GM21381 (cell line): ENCODE measurements around the gene SEMA6A.
"Not testable (repeated sequence)": the region's sequence is repeated elsewhere in the genome, so short reads cannot be mapped to it uniquely, and the experiment has no call there.

Experiments
- ATAC-seq: cut with Tn5 transposase; IDR thresholded peaks from one replicate; pipeline ENCODE4 v1.9.1; 2021; ENCODE audit warnings: mild to moderate bottlenecking, moderate library complexity; ENCODE audit not compliant: unreplicated experiment

SEMA6A gene

GRCh38 chr5:116554764-116555163, 19.9 kb downstream of the SEMA6A start:
- no peak for ATAC-seq

- no peak for ATAC-seq
These were observed 21.3 kb downstream of the SEMA6A start for GRCh38 chr5:116553366-116553765.

GRCh38 chr5:116550082-116550481, 24.5 kb downstream of the SEMA6A start:
- ATAC-seq, result no peak

- no peak for ATAC-seq
These were observed 27.9 kb downstream of the SEMA6A start for GRCh38 chr5:116546743-116547124.

GRCh38 chr5:116546033-116546742, 28.4 kb downstream of the SEMA6A start:
- ATAC-seq, result no peak

GRCh38 chr5:116545465-116545864, 29.2 kb downstream of the SEMA6A start:
- not testable (repeated sequence) for ATAC-seq

GRCh38 chr5:116544531-116545241, 29.9 kb downstream of the SEMA6A start:
- ATAC-seq, result no peak

- no peak for ATAC-seq
These were observed 31.1 kb downstream of the SEMA6A start for GRCh38 chr5:116543501-116543900.

- no peak for ATAC-seq
These were observed 32.0 kb downstream of the SEMA6A start for GRCh38 chr5:116542619-116543018.

- ATAC-seq, result no peak
These were observed 35.4 kb downstream of the SEMA6A start for GRCh38 chr5:116539222-116539621.

- ATAC-seq, result no peak
These were observed 38.1 kb downstream of the SEMA6A start for GRCh38 chr5:116536316-116537083.

GRCh38 chr5:116534964-116535651, 39.5 kb downstream of the SEMA6A start:
- no peak for ATAC-seq

- ATAC-seq, result no peak
These were observed 41.7 kb downstream of the SEMA6A start for GRCh38 chr5:116532762-116533525.

- no peak for ATAC-seq
These were observed 43.0 kb downstream of the SEMA6A start for GRCh38 chr5:116531635-116532034.

- no peak for ATAC-seq
These were observed 43.5 kb downstream of the SEMA6A start for GRCh38 chr5:116531117-116531516.

GRCh38 chr5:116530276-116530675, 44.3 kb downstream of the SEMA6A start:
- ATAC-seq, result no peak

- ATAC-seq, result no peak
These were observed 45.0 kb downstream of the SEMA6A start for GRCh38 chr5:116529615-116530014.

- ATAC-seq, result no peak
These were observed 45.9 kb downstream of the SEMA6A start for GRCh38 chr5:116528519-116529234.

- ATAC-seq, result no peak
These were observed 47.0 kb downstream of the SEMA6A start for GRCh38 chr5:116527582-116527981.

- no peak for ATAC-seq
These were observed 48.9 kb downstream of the SEMA6A start for GRCh38 chr5:116525674-116526073.
